HEK293T (cell line): Measurements from ENCODE around the gene VOPP1.

Experiments
- ARNT ChIP-seq: fragments of 450-650 bp; IDR thresholded peaks from 2 replicates; pipeline ENCODE4 v1.6.1; 2017; ENCODE audit warnings: mild to moderate bottlenecking
- BHLHE40 ChIP-seq: fragments of 450-650 bp; IDR thresholded peaks from 2 replicates; pipeline ENCODE4 v1.6.1; 2016; ENCODE audit warnings: mild to moderate bottlenecking, moderate library complexity, borderline replicate concordance
- CTBP1 ChIP-seq: fragments of 450-650 bp; IDR thresholded peaks from 2 replicates; pipeline ENCODE4 v1.6.1; 2016; ENCODE audit warnings: borderline replicate concordance
- ELF4 ChIP-seq: fragments of 450-650 bp; IDR thresholded peaks from 2 replicates; pipeline ENCODE4 v1.6.1; 2017; ENCODE audit warnings: antibody characterized with exemption
- FOXA1 ChIP-seq: fragments of 450-650 bp; IDR thresholded peaks from 2 replicates; pipeline ENCODE4 v1.6.1; 2016; ENCODE audit warnings: mild to moderate bottlenecking
- FOXM1 ChIP-seq: fragments of 450-650 bp; IDR thresholded peaks from 2 replicates; pipeline ENCODE4 v1.6.1; 2017; ENCODE audit warnings: mild to moderate bottlenecking, borderline replicate concordance
- HDGF ChIP-seq: fragments of 450-650 bp; IDR thresholded peaks from 2 replicates; pipeline ENCODE4 v1.6.1; 2017; ENCODE audit warnings: antibody characterized with exemption, borderline replicate concordance
- NFRKB ChIP-seq: fragments of 450-650 bp; IDR thresholded peaks from 2 replicates; pipeline ENCODE4 v1.6.1; 2016; ENCODE audit warnings: mild to moderate bottlenecking, moderate library complexity
- SP1 ChIP-seq: fragments of 450-650 bp; IDR thresholded peaks from 2 replicates; pipeline ENCODE4 v1.6.1; 2017
- SUZ12 ChIP-seq: fragments of 450-650 bp; IDR thresholded peaks from 2 replicates; pipeline ENCODE4 v1.6.1; 2016; ENCODE audit warnings: mild to moderate bottlenecking
- TARDBP ChIP-seq: fragments of 450-650 bp; IDR thresholded peaks from 2 replicates; pipeline ENCODE4 v1.6.1; 2016

- TF ChIP-seq HDGF (no peak), ELF4 (no peak), FOXM1 (no peak), BHLHE40 (no peak), TARDBP (no peak), FOXA1 (no peak), SP1 (no peak), NFRKB (no peak), SUZ12 (no peak), ARNT (no peak), CTBP1 (no peak)
These were observed 57.6 kb downstream of the VOPP1 start for GRCh38 chr7:55514546-55515265.
